Renal cortex interstitium (tissue), 15 donors: ENCODE results near the gene SPOPL. TPM values are rescaled to one million over a fixed set of nuclear protein-coding genes. Genes with fewer than 3 reads are reported as not detected.
"Not testable (repeated sequence)": the region's sequence is repeated elsewhere in the genome, so short reads cannot be mapped to it uniquely, and the experiment has no call there.

Source experiments
- DNase-seq, 11 donors: peaks; one replicate each; pipeline ENCODE4 v3.0.0-alpha.2; 2013; ENCODE audit warnings: low read depth in 9 of 11, low spot score in 4 of 11; ENCODE audit errors: extremely low read depth in 1 of 11
- long read RNA-seq, 16 experiments: transcript quantifications; one replicate each; lab custom pipeline, GENCODE V29; 2026
- polyA plus RNA-seq, 3 donors: library from polyadenylated mRNA; unstranded; fragments of 120-200 nt; gene quantifications; one replicate each; pipeline ENCODE4 v1.2.1, GENCODE V29; 2013; ENCODE audit not compliant: insufficient read length in 3 of 3

SPOPL gene
- 10 to 100 TPM; 25.0 to 30.3 (median 28.7) TPM for polyA plus RNA-seq
- long read RNA-seq, donor 1, full-length matches to known transcripts, result 1 of 1 reads
- long read RNA-seq, donor 1, partial matches to known transcripts, result 0 of 1 reads
- long read RNA-seq, donor 1, other reads (novel, unspliced or antisense), result 0 of 1 reads
- long read RNA-seq, donor 2, full-length matches to known transcripts, result 2 of 2 reads
- long read RNA-seq, donor 2, partial matches to known transcripts, result 0 of 2 reads
- long read RNA-seq, donor 2, other reads (novel, unspliced or antisense), result 0 of 2 reads
- long read RNA-seq, donor 3, full-length matches to known transcripts, result 2 of 2 reads
- long read RNA-seq, donor 3, partial matches to known transcripts, result 0 of 2 reads
- long read RNA-seq, donor 3, other reads (novel, unspliced or antisense), result 0 of 2 reads
- long read RNA-seq, donor 4, result 0 reads
- long read RNA-seq, donor 5, result 0 reads
- long read RNA-seq, donor 6, full-length matches to known transcripts, result 2 of 2 reads
- long read RNA-seq, donor 6, partial matches to known transcripts, result 0 of 2 reads
- long read RNA-seq, donor 6, other reads (novel, unspliced or antisense), result 0 of 2 reads
- long read RNA-seq, donor 7, full-length matches to known transcripts, result 3 of 3 reads
- long read RNA-seq, donor 7, partial matches to known transcripts, result 0 of 3 reads
- long read RNA-seq, donor 7, other reads (novel, unspliced or antisense), result 0 of 3 reads
- long read RNA-seq, donor 8, full-length matches to known transcripts, result 2 of 2 reads
- long read RNA-seq, donor 8, partial matches to known transcripts, result 0 of 2 reads
- long read RNA-seq, donor 8, other reads (novel, unspliced or antisense), result 0 of 2 reads
- long read RNA-seq, donor 9, full-length matches to known transcripts, result 1 of 1 reads
- long read RNA-seq, donor 9, partial matches to known transcripts, result 0 of 1 reads
- long read RNA-seq, donor 9, other reads (novel, unspliced or antisense), result 0 of 1 reads
- long read RNA-seq, donor 10, full-length matches to known transcripts, result 1 of 1 reads
- long read RNA-seq, donor 10, partial matches to known transcripts, result 0 of 1 reads
- long read RNA-seq, donor 10, other reads (novel, unspliced or antisense), result 0 of 1 reads
- long read RNA-seq, donor 11, full-length matches to known transcripts, result 2 of 2 reads
- long read RNA-seq, donor 11, partial matches to known transcripts, result 0 of 2 reads
- long read RNA-seq, donor 11, other reads (novel, unspliced or antisense), result 0 of 2 reads
- long read RNA-seq, donor 12, full-length matches to known transcripts, result 1 of 1 reads
- long read RNA-seq, donor 12, partial matches to known transcripts, result 0 of 1 reads
- long read RNA-seq, donor 12, other reads (novel, unspliced or antisense), result 0 of 1 reads
- long read RNA-seq, donor 13, full-length matches to known transcripts, result 2 of 2 reads
- long read RNA-seq, donor 13, partial matches to known transcripts, result 0 of 2 reads
- long read RNA-seq, donor 13, other reads (novel, unspliced or antisense), result 0 of 2 reads
- long read RNA-seq, donor 14, full-length matches to known transcripts, result 1 of 1 reads
- long read RNA-seq, donor 14, partial matches to known transcripts, result 0 of 1 reads
- long read RNA-seq, donor 14, other reads (novel, unspliced or antisense), result 0 of 1 reads
- long read RNA-seq, donor 15, full-length matches to known transcripts, result 1 of 1 reads
- long read RNA-seq, donor 15, partial matches to known transcripts, result 0 of 1 reads
- long read RNA-seq, donor 15, other reads (novel, unspliced or antisense), result 0 of 1 reads
- long read RNA-seq, donor 16, full-length matches to known transcripts, result 5 of 5 reads
- long read RNA-seq, donor 16, partial matches to known transcripts, result 0 of 5 reads
- long read RNA-seq, donor 16, other reads (novel, unspliced or antisense), result 0 of 5 reads

DNA sequence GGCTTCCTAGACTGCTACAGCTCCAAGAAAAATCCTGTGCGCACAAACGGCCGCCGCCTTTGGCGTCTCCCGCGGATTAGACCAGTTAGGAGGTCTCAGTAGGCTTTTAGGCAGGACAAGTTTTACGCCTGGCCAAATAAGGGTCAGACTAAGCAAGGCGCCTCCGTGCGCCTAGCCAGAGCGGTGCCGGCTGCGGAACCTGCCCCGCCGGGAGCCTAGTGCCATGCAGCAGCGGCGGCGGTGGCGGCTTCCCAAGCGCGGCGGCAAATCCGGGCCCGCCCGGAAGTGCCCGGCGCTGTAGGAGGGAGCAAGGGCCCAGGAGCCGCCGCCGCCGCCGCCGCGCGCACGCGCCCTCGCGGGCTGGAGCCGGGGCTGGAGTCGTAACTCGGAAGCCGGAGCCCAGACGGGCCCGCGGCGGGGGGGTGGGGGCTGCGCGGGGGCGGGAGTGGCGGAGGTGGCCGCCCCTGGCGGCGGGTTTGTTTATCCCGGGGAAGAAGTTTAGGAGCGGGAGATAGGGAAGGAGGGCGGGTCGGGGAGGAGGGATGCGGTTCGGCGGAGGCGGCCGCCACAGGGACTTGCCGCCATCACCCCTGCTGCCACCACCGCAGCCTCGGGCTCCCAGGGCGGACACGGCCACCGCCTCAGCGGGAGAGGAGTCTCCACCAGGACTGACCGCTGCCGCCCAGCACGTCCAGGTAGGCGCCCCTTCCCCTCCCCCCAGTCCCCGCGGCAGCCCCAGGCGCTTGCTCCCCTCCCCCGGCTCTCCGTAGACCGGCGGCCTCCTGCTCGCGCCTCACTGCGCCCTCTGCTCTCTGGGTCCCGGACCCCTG, at the start of gene SPOPL:
TSS of gene SPOPL (plus strand) at position 346 of the 830 bp plus-strand sequence. CDS start 48,447 bp downstream, outside the sequence.
- DNase-seq, result peak in 10 of 11 donors; percentile 59 to 90 (median 81)

DNA sequence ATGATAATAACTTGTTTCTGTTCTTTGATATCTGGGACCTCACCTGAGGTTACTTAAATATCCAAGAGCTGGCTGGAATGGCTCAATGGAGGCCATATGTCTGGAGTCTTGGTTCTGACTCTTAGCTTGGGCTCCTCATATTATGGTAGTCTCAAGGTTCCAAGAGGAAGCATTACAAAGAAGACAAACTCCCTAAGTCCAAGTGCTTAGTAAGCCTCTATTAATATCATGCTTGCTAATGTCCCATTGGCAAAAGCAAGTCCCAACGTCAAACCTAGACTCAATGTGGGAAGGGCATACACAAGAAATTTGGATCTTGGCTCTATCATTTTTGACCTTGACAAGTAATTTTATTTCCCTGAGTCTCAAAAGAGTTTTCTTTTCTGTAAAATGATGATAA, 49.2 kb upstream of the SPOPL start:
- DNase-seq, result no peak

DNA sequence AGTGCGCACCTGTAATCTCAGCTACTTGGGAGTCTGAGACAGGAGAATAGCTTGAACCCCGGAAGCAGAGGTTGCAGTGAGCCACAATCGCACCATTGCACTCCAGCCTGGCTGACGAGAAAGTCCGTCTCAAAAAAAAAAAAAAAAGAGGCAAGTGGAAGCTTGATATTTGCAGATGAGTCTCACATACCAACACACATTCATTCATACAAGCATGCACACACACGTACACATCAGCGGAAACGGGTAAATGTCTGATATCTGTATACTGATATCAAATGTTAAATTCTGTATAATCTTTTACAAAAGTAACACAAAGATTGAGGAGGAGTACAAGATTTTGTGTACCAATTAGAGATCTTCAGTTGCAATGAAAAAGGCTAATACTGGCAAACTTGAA, 47.8 kb upstream of the SPOPL start:
- DNase-seq, result no peak

DNA sequence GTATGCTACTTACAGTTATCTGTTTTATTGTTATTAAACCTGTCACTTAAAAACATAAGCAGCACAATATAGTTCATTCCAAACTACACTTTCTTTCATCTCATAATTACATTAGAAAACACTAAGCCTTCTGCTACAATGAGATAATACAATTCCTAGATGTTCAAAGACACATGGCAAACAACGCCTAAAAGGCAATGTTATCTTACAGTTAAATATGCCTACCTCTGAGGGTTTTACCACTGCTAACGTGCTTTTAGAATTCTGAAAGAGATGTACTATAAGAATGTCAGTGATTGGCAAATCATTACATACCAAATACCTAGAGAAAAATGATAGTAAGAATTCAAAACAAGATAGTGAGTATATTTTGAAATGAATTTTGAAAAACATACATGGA, 46.8 kb upstream of the SPOPL start:
- DNase-seq, result no peak

DNA sequence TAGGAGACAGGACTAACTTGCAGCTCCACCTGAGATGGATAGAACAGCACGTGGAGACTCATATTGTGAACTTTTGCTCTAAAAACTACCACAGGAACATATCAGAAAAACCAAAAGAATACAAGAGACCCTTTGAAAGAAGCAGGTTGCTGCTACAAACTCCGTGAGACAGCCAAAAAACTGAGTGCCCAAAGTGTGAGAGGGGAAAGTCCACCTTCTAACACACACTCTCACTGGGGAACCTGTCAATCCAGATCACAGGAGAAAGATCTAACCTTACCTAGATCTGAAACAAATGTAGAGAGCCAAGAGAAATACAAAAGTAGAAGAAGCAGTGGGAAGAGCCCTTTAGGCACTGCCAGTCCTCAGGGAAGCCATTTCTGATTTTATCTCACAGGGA, 46.3 kb upstream of the SPOPL start:
- no peak for DNase-seq

DNA sequence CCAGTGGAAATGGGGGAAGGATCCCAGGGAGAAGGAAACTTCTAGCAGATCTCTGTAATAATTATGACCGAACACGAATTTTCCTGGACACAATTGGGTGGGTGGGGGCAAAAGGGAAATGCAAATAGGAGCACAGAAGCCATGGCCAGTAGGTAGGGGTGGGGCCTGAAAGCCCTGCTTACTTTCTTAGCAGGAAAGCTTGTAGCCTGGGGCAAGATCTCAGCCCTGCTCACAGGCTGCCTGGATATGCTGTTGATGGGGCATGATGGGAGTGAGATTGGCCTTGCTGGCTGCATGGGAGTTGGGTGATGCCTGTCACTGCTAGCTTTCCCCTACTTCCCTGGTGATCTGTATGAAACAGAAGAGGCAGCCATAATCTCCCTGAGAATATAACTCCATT, 45.9 kb upstream of the SPOPL start:
- DNase-seq, result no peak

DNA sequence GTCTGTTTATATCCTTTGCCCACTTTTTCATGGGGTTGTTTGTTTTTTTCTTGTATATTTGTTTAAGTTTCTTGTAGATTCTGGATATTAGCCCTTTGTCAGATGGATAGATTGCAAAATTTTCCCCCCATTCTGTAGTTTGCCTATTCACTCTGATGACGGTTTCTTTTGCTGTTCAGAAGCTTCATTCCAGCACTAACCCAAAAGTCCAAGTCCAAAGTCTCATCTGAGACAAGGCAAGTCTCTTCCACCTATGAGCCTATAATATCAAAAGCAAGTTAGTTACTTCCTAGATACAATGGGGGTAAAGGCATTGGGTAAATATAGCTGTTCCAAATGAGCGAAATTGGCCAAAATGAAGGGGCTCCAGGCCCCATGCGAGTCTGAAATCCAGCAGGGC, 38.9 kb upstream of the SPOPL start:
- not testable (repeated sequence) for DNase-seq

DNA sequence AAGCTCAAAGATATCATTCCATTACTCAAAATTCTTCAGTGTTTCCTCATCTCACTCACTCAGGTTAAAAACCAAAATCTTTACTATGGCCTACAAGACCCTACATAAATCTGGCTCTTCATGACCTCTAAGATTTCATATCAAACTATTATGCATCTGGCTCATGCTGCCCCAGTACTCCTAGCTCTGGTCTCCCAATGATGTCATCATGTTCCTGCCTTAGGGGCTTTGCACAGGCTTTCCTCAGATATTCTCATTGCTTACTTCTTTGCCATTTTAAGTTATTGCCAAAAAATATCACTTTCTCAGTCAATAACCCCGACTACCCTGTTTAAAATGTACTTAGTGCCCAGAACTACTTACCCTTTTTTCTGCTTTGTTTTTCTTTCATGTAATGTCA, 33.0 kb upstream of the SPOPL start:
- no peak for DNase-seq

DNA sequence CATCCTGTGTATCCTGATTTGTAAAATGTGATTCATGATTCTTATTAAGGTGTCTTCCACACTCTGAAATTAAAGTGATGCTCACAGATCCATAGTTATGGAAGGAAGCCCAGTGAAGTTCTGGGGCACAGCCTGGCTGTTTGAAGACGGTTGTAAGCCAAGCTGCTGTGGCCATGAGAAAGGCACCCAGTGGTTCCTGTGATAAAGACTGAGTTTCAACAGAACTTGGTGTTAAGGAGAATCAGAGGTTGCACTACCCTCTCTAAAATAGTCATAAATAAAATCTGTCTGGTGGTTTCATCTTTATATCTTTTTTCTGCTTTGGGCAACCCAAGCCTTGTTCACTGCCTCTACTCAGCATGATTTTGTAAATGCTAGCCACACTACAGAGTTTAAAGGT, 32.2 kb upstream of the SPOPL start:
- no peak for DNase-seq

DNA sequence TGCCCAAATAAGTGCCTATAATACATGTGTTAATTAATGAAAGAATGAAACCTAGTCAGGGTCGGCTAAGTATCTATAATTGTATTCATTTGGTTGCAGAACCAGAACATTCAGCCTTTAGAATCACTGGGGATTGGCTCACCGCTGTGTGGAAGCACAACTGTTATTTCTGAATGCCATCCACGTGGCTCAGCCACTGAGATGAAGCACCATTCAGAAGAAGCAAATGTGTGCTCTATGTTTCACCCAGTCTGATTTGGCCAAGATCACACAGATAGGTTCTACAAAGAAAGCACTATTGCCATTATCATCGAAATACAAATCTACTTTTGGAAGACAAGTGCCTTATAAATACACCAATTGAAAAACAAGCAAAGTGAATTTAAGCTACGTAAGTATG, 30.6 kb upstream of the SPOPL start:
- DNase-seq, result no peak

DNA sequence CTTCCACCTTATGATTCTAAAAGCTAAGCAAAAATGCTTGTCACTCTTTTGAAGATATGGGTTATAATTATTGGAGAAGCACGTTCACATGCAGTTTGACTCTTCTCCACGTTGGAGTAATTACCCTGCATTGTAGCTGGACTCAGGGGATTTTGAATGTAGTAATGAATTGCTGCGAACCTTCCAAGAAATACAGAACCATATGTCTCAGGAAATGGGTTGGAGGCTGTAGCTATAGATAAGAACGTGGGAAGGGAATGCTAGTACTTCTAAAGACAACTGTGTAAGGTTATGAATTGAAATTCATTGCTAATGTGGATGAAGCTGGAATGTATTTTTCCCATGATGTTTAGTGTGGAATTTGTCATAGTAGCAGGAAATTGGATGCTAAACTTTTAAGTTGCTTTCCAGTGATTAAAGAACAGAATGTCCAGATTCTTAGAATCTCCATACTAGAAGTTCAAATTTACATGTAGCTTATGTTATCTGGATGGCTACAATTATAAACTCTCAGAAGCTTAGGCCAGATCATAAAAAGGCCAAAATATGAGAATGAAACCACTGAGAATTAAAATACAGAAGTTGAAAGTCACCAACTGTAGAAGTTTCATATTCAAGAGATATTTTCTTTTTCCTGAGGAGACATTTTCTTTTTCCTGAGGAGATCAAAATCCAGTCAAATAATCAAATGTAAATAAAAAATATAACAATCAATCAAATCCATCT, 27.3 kb upstream of the SPOPL start:
- DNase-seq, result peak in 2 of 11 donors; percentile 3 to 12

DNA sequence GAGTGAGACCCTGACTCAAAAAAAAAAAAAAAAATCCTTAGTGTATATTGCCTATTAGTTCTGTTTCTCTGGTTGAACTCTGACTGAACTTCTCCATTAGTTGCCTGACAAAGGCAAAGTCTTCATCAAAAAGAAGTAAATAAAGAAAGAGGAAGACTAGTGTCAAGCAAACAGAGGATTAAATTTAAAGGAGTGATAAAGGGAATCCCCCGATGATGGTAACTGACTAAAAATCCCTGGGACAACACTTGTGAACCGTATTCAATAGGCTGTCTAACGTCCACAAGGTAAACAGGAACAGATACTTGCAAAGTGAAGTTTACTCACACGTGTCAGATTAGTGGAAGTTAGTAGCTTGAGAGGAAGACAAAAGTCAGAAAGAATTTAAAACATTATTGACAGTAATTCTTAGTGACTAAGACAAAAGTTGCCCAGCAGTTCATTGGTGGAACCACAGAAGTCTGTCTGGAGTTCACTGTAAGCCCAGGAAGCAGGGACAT, 26.2 kb upstream of the SPOPL start:
- DNase-seq, result no peak

DNA sequence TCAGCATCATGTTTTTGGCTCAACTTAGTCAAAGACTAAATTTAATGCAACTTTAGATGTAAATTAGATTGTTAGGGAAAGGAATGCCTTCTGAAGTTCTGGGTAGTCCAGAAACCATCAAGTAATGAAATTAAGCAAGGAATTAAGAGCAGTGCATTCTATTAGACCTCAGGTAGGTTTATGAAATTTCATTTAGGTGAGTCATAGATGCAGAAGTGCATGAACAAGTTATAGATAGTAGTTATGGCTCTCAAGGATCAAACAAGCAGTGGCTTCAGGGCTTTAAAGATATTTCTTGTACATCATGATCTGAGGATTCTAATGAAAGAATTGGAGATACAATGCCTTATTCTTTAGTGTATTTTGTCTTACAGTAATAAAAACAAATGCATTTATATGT, 25.4 kb upstream of the SPOPL start:
- no peak for DNase-seq

DNA sequence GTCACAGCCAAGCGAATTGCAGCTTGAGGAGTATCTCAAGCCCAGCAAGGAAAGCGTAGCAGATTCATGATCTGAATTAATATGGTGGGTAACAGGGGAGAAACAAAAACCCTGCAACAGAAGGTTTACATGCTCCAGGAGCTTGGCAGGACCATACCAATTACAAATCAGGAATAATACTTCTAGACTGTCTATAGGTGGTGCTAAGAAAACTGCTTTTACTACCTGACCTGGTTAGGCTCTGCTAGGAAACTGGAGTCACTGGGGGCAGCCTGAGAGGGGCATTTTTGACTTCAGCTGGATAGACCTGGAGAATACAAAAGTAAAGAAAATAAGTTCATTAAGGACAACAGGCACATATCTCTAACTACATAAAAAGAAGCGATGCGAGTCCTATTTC, 24.6 kb upstream of the SPOPL start:
- DNase-seq, result no peak

DNA sequence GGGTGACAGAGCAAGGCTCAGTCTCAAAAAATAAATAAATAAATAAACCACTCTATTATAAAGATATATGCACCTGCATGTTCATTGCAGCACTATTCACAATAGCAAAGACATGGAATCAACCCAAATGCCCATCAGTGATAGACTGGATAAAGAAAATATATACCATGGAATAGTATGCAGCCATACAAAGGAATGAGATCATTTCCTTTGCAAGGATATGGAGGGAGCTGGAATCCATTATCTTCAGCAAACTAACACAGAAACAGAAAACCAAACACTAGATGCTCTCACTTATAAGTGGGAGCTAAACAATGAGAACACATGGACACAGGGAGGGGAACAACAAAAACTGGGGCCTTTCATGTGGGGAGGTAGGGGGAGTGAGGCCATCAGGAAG, 18.8 kb upstream of the SPOPL start:
- not testable (repeated sequence) for DNase-seq

DNA sequence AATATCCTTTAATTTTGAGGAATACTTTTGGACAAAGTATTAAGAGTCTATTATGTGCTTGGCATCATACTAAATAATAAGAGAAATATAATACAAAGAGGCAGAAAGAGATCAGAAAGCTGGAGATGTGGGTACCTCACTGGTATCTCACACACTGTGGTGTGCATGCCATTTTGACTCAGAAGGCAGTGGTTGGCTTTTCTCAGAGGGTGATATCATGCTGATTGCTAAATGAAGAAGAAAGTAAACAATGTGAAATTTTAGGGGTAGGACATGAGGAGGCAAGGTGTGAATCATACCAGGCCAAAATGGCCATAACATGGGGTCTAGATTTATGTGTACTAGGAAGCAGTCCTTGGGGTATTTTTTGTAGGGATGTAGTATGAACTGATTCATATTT, 16.6 kb upstream of the SPOPL start:
- no peak for DNase-seq
